Measurements from ENCODE around the gene MLLT3.

MLLT3 gene

DNA sequence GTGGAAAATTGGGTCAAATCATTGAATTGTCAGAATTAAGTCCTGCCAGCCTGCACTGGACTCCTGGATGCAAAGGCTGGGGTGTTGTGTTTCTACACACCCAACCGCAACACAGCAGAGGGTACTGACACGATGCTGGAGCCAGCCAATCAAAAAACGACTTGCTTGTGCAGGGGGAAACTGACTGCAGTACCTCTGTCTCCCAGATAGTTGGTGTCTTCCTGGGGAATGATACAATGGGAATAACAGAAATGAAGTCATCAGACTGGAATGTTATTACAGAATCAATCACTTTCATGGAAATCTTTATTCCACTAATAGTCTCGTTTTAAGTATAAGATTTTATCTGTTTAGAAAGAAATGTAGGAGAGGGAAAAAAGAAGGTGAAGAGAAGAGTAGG is 330.3 kb downstream of the MLLT3 start:
- ATAC-seq: no peak

Data from activated CD4-positive, CD25-positive, alpha-beta regulatory T cell treated with anti-CD3 and anti-CD28 coated beads, Interleukin-2, amount 50 U/mL, for 24 hours (primary cell).